Measurements from ENCODE around the gene URB1.

The URB1 gene

DNA sequence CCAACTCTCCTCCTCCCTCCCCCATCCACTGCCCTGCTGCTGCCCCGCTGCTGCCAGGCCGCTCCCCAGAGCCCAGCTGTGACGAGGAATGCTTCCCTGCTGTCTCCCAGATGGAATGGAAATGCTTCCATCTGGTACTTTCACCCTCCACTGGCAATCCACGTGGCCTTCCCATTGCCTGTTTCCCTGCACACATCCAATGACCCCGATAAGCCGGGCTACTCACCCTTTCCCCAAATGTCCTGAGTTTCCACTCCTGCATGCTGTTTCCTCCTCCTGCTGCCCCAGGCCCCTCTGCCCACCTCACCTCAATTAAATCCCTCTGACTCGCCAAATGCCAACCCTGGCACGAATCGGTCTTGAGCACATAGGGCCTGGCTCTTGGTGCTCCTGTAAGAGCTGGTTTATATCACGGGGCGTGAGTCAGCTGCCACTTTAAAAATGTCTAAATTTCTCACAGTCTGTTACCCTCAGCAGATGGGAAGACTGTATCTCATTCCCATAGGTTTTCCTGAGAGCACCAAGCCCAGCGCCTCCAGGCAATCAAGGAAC is 57.8 kb downstream of the URB1 start:
- Histone ChIP-seq H3F3A (ENCODE audit: insufficient read depth, low read length) (no peaks in the 10 kb centered on the region), H4K20me1 (ENCODE audit: insufficient read depth, low read length) (no peaks in the 10 kb centered on the region), H2AFZ (ENCODE audit: low read length) (no peak overlapping the region), H3K4me2 (ENCODE audit: low read length) (no peak overlapping the region), H3K4me3 (ENCODE audit: low read depth, low read length, poor library complexity, severe bottlenecking) (no peak overlapping the region), H3K27ac (ENCODE audit: low read depth, low read length, poor library complexity, severe bottlenecking) (no peak overlapping the region), H3K9ac (ENCODE audit: low read length) (no peak overlapping the region), H3K27me3 (ENCODE audit: insufficient read depth, low read length) (no peaks in the 10 kb centered on the region), H3K36me3 (ENCODE audit: insufficient read depth, low read length) (peaks cover 94% of the 10 kb centered on the region), H3K79me2 (ENCODE audit: insufficient read depth, low read length) (no peaks in the 10 kb centered on the region), H3K9me3 (ENCODE audit: low read length) (no peaks in the 10 kb centered on the region), H3K9me2 (ENCODE audit: low read depth, low read length) (no peaks in the 10 kb centered on the region), H3K4me1 (ENCODE audit: insufficient read depth, low read length, severe bottlenecking) (no peaks in the 10 kb centered on the region)
- TF ChIP-seq CTCF (IDR thresholded peaks at IDR 0.05; ENCODE audit: low read length), result no peak
- TF ChIP-seq EZH2 (IDR thresholded peaks at IDR 0.05; ENCODE audit: borderline replicate concordance, low read length), result no peak

DNA sequence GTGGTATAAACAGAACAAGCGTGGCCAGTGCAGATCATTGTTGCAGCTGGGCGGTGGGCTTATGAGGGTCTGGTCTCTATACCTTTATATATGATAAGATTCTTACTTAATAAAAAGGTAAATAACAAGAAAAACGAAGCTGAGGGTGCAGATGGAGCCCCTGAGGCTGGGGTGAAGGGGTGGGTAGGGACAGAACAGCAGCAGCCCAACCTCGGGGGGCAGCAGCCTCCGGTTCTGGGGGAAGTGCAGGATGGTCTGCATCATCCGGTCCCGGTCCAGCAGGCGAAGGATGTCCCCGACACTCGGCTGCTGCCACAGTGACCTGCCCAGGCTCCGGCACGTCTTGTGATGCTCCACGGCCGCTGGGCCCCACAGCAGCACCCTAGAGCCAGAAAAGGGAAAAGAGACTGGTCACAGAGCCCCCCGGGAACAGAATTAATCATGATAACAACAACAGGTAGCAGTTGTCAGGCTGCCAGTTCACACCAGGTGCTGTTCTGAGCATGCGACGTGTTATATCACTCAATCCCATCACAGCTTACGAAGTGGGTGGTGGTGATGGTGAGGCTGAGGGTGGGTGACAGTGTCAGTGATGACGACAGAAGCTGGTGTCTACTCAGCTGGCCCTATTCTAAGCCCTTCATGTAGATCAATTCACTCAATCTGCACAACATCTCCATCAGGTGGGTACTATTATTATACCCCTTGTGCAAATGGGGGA is 58.7 kb downstream of the URB1 start:
- no peak overlapping the region for H3K4me2 ChIP-seq (ENCODE audit: low read length)
- peaks cover 96% of the 10 kb centered on the region for H3K36me3 ChIP-seq (ENCODE audit: insufficient read depth, low read length)
- no peaks in the 10 kb centered on the region for H3F3A ChIP-seq (ENCODE audit: insufficient read depth, low read length)
- no peaks in the 10 kb centered on the region for H3K27me3 ChIP-seq (ENCODE audit: insufficient read depth, low read length)
- no peaks in the 10 kb centered on the region for H3K9me3 ChIP-seq (ENCODE audit: low read length)
- H3K4me3 ChIP-seq (ENCODE audit: low read depth, low read length, poor library complexity, severe bottlenecking), result no peak overlapping the region
- no peak overlapping the region for H2AFZ ChIP-seq (ENCODE audit: low read length)
- no peak overlapping the region for H3K27ac ChIP-seq (ENCODE audit: low read depth, low read length, poor library complexity, severe bottlenecking)
- TF ChIP-seq EZH2 (IDR thresholded peaks at IDR 0.05; ENCODE audit: borderline replicate concordance, low read length), result no peak
- no peak for TF ChIP-seq CTCF (IDR thresholded peaks at IDR 0.05; ENCODE audit: low read length)
- no peaks in the 10 kb centered on the region for H3K79me2 ChIP-seq (ENCODE audit: insufficient read depth, low read length)
- no peaks in the 10 kb centered on the region for H4K20me1 ChIP-seq (ENCODE audit: insufficient read depth, low read length)
- H3K9me2 ChIP-seq (ENCODE audit: low read depth, low read length), result no peaks in the 10 kb centered on the region
- no peaks in the 10 kb centered on the region for H3K4me1 ChIP-seq (ENCODE audit: insufficient read depth, low read length, severe bottlenecking)
- H3K9ac ChIP-seq (ENCODE audit: low read length), result no peak overlapping the region

GRCh38 chr21:32332463-32332951 is 60.3 kb downstream of the URB1 start:
- no peak for TF ChIP-seq CTCF (IDR thresholded peaks at IDR 0.05; ENCODE audit: low read length)
- no peak for TF ChIP-seq EZH2 (IDR thresholded peaks at IDR 0.05; ENCODE audit: borderline replicate concordance, low read length)
- H3K4me3 ChIP-seq (ENCODE audit: low read depth, low read length, poor library complexity, severe bottlenecking), result no peak overlapping the region
- H3K4me2 ChIP-seq (ENCODE audit: low read length), result no peak overlapping the region
- no peaks in the 10 kb centered on the region for H3K79me2 ChIP-seq (ENCODE audit: insufficient read depth, low read length)
- no peak overlapping the region for H3K27ac ChIP-seq (ENCODE audit: low read depth, low read length, poor library complexity, severe bottlenecking)
- H3K9me2 ChIP-seq (ENCODE audit: low read depth, low read length), result no peaks in the 10 kb centered on the region
- H3K9me3 ChIP-seq (ENCODE audit: low read length), result no peaks in the 10 kb centered on the region
- H3K36me3 ChIP-seq (ENCODE audit: insufficient read depth, low read length), result peaks cover 98% of the 10 kb centered on the region
- H3K27me3 ChIP-seq (ENCODE audit: insufficient read depth, low read length), result no peaks in the 10 kb centered on the region
- no peaks in the 10 kb centered on the region for H3F3A ChIP-seq (ENCODE audit: insufficient read depth, low read length)
- H4K20me1 ChIP-seq (ENCODE audit: insufficient read depth, low read length), result no peaks in the 10 kb centered on the region
- no peak overlapping the region for H3K9ac ChIP-seq (ENCODE audit: low read length)
- no peaks in the 10 kb centered on the region for H3K4me1 ChIP-seq (ENCODE audit: insufficient read depth, low read length, severe bottlenecking)
- no peak overlapping the region for H2AFZ ChIP-seq (ENCODE audit: low read length)
